ENCODE results near the gene OBSCN.
"Not testable (repeated sequence)": the region's sequence is repeated elsewhere in the genome, so short reads cannot be mapped to it uniquely, and the experiment has no call there.

OBSCN gene

GRCh38 chr1:228269431-228269830, 61.6 kb downstream of the OBSCN start:
- not testable (repeated sequence) for DNase-seq (ENCODE audit: low read depth); H3K4me3 ChIP-seq (ENCODE audit: low read depth, low read length)

- DNase-seq (ENCODE audit: low read depth): peak; percentile 18
- H3K4me3 ChIP-seq (ENCODE audit: low read depth, low read length): no peak overlapping the region
Observed at GRCh38 chr1:228270032-228270431, 62.2 kb downstream of the OBSCN start.

GRCh38 chr1:228271701-228272251, 63.9 kb downstream of the OBSCN start:
- no peak overlapping the region for H3K4me3 ChIP-seq (ENCODE audit: low read depth, low read length)

GRCh38 chr1:228272331-228272791, 64.5 kb downstream of the OBSCN start:
- DNase-seq (ENCODE audit: low read depth): no peak
- no peak overlapping the region for H3K4me3 ChIP-seq (ENCODE audit: low read depth, low read length)

More at GRCh38 chr1:228271701-228272251, 63.9 kb downstream of the OBSCN start:
- DNase-seq (ENCODE audit: low read depth): no peak

- H3K4me3 ChIP-seq (ENCODE audit: low read depth, low read length): no peak overlapping the region
- no peak for DNase-seq (ENCODE audit: low read depth)
Observed at GRCh38 chr1:228272831-228273571, 65.2 kb downstream of the OBSCN start.

- H3K4me3 ChIP-seq (ENCODE audit: low read depth, low read length): no peak overlapping the region
Observed at GRCh38 chr1:228273720-228274451, 66.0 kb downstream of the OBSCN start.

GRCh38 chr1:228274452-228275178, 66.8 kb downstream of the OBSCN start:
- no peak overlapping the region for H3K4me3 ChIP-seq (ENCODE audit: low read depth, low read length)
- DNase-seq (ENCODE audit: low read depth): no peak

More at GRCh38 chr1:228273720-228274451, 66.0 kb downstream of the OBSCN start:
- no peak for DNase-seq (ENCODE audit: low read depth)

- DNase-seq (ENCODE audit: low read depth): no peak
- peak overlapping the region; percentile 53 for H3K4me3 ChIP-seq (ENCODE audit: low read depth, low read length)
Observed at GRCh38 chr1:228275179-228275429, 67.3 kb downstream of the OBSCN start.

GRCh38 chr1:228275430-228276173, 67.8 kb downstream of the OBSCN start:
- peak; percentile 61 for DNase-seq (ENCODE audit: low read depth)
- peak overlapping the region; percentile 53 for H3K4me3 ChIP-seq (ENCODE audit: low read depth, low read length)

- DNase-seq (ENCODE audit: low read depth): no peak
- peak overlapping the region; percentile 53 for H3K4me3 ChIP-seq (ENCODE audit: low read depth, low read length)
Observed at GRCh38 chr1:228276174-228276831, 68.5 kb downstream of the OBSCN start.

- peak overlapping the region; percentile 53 for H3K4me3 ChIP-seq (ENCODE audit: low read depth, low read length)
Observed at GRCh38 chr1:228276901-228277490, 69.2 kb downstream of the OBSCN start.

GRCh38 chr1:228277491-228278431, 69.9 kb downstream of the OBSCN start:
- H3K4me3 ChIP-seq (ENCODE audit: low read depth, low read length): no peak overlapping the region
- no peak for DNase-seq (ENCODE audit: low read depth)

More at GRCh38 chr1:228276901-228277490, 69.2 kb downstream of the OBSCN start:
- no peak for DNase-seq (ENCODE audit: low read depth)

- no peak for DNase-seq (ENCODE audit: low read depth)
- H3K4me3 ChIP-seq (ENCODE audit: low read depth, low read length): no peak overlapping the region
Observed at GRCh38 chr1:228278432-228278941, 70.6 kb downstream of the OBSCN start.

GRCh38 chr1:228279011-228279721, 71.3 kb downstream of the OBSCN start:
- no peak for DNase-seq (ENCODE audit: low read depth)
- no peak overlapping the region for H3K4me3 ChIP-seq (ENCODE audit: low read depth, low read length)

GRCh38 chr1:228279722-228280105, 71.9 kb downstream of the OBSCN start:
- no peak overlapping the region for H3K4me3 ChIP-seq (ENCODE audit: low read depth, low read length)
- DNase-seq (ENCODE audit: low read depth): no peak

GRCh38 chr1:228280106-228280901, 72.5 kb downstream of the OBSCN start:
- no peak overlapping the region for H3K4me3 ChIP-seq (ENCODE audit: low read depth, low read length)
- DNase-seq (ENCODE audit: low read depth): no peak

Data from skeletal muscle cell (primary cell).